GM19099 (cell line): Measurements from ENCODE around the gene SPEF1.

Experiments
- POLR2A ChIP-seq: IDR thresholded peaks from 3 replicates; pipeline ENCODE4 v1.6.1; 2011; ENCODE audit warnings: low read depth; ENCODE audit not compliant: insufficient read length; ENCODE audit errors: extremely low read depth

The SPEF1 gene

DNA sequence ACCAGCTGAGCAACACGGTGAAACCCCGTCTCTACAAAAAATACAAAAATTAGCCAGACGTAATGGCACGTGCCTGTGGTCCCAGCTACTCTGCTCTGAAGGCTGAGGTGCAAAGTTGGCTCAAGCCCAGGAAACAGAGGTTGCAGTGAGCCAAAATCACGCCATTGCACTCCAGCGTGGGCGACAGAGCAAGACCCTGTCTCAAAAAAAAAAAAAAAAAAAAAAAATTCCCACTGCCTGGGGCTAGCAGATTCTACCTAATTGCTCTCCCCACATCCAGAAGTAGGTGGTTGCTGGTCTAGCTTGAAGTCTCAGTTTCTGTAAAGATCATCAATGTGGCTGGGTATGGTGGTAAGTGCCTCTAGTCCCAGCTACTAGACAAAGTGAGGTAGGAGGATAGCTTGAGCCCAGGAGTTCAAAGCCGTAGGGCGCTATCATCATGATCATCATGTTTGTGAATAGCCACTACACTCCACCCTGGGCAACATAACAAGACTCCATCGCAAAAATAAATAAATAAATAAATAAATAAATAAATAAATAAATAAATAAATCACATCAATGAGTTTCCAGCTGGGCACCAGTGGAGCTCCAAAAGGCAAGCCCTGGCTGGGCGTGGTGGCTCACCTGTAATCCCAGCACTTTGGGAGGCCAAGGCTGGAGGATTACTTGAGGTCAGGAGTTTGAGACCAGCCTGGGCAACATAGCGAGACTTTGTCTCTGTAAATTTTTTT lies 32.8 kb upstream of the SPEF1 start:
- no peak for TF ChIP-seq POLR2A

DNA sequence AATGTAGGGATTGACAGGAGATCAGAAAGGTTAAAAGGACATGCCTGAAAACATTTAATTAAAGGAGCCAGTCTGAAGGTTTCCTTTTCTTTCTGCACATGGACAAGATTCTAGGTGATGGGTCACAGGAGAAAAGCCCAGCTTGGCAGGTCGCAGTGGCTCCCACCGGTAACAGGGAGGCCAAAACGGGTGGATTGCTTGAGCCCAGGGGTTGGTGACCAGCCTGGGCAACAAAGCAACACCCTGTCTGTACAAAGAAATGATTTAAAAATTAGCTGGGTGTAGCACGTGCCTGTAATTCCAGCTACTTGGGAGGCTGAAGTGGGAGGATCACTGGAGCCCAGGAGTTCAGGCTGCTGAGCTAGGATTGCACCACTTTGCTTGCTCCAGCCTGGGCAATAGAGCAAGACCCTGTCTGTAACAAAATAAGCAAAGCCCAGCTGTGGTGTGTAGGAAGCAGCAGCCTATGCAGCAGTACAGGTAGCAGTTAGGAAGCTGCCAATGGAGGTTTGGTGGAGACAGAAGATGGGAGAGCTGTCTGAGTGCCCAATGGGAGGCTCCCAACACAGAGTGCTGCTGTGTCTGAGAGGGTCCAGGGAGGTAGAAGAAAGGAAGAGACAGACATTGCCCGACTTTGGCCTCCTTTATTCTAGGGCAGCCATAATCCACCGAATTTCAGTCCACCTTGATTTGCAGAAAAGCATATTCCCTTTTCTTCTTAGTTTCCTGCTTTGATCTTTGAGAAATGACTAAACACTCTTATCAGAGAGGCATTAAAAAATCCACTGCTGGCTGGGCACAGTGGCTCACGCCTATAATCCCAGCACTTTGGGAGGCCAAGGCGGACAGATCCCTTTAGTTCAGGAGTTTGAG lies 32.0 kb upstream of the SPEF1 start:
- no peak for TF ChIP-seq POLR2A

DNA sequence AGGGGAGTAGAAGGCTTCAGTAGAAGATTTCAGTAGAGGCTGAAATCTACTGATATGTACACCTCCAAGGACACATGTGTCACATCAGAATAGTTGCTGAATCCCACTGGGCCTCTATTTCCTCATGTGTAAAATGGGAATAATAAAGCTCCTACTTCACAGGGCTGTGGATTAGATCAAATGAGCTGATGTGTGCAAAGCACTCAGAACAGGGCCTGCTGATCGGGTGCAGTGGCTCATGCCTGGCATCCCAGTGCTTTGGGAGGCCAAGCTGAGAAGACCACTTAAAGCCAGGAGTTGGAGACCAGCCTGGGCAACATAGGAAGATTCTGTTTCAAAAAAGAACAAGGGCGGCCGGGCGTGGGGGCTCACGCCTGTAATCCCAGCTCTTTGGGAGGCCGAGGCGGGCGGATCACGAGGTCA lies 31.0 kb upstream of the SPEF1 start:
- TF ChIP-seq POLR2A = no peak

- no peak for TF ChIP-seq POLR2A
Observed at GRCh38 chr20:3811467-3812258, 30.4 kb upstream of the SPEF1 start.

DNA sequence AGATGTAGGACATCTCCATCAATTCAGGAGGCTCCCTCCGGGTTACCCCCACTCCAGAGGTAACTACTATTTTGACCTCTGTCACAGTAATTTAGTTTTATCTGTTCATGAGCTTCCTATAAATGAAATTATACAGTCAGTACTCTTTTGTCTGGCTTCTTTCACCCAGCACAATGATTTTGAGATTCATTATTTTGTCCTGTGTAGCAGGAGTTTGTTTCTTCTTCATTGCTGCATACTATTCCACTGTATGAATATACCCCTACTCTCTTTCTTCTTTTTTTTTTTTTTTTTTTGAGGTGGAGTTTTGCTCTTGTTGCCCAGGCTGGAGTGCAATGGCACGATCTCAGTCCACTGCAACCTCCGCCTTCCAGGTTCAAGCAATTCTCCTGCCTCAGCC lies 27.3 kb upstream of the SPEF1 start:
- TF ChIP-seq POLR2A = no peak

DNA sequence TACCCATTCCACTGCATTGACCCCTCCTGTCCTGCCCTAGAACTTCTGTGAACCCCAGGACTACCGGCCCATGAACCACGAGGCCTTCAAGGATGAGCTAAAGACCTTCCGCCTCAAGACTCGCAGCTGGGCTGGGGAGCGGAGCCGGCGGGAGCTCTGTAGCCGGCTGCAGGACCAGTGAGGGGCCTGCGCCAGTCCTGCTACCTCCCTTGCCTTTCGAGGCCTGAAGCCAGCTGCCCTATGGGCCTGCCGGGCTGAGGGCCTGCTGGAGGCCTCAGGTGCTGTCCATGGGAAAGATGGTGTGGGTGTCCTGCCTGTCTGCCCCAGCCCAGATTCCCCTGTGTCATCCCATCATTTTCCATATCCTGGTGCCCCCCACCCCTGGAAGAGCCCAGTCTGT lies 23.5 kb upstream of the SPEF1 start:
- TF ChIP-seq POLR2A = no peak

GRCh38 chr20:3804254-3804751 lies 23.1 kb upstream of the SPEF1 start:
- no peak for TF ChIP-seq POLR2A

DNA sequence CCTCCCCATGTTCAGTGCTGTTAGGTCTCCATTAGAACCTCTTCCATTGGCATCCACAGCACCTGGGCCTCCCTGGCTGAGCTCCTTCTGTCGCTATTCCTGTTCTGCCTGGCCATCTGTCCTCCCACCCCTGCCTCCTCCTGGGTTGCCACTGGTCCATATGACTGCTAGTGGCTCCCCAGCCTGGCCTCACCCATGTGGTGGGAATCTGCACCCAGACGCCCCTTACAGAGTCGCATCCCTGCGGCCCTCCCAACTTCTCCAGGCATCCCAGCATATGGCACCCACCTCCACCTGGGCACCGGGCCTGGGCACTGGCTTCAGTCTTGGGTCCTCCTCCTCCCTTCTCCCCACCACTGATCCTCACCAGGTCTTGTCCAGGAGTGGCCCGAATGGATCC lies 22.6 kb upstream of the SPEF1 start:
- TF ChIP-seq POLR2A = no peak

DNA sequence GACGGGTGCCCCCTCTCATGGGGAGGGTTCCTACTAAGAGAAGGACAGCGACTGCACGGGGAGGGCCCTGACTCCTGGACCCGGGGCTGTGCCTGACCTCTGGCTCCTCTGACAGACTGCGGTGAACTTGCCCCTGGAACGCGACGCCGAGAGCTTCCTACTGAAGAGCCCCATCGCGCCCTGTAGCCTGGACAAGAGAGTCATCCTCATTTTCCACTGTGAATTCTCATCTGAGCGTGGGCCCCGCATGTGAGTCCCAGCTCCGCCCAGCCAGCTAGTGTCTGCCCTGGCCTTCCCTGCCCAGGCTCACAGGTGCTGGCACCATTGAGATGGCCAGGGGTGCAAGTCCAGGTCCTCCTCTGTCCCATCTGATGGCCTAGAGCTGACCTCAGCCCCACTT lies 22.0 kb upstream of the SPEF1 start:
- TF ChIP-seq POLR2A = no peak

DNA sequence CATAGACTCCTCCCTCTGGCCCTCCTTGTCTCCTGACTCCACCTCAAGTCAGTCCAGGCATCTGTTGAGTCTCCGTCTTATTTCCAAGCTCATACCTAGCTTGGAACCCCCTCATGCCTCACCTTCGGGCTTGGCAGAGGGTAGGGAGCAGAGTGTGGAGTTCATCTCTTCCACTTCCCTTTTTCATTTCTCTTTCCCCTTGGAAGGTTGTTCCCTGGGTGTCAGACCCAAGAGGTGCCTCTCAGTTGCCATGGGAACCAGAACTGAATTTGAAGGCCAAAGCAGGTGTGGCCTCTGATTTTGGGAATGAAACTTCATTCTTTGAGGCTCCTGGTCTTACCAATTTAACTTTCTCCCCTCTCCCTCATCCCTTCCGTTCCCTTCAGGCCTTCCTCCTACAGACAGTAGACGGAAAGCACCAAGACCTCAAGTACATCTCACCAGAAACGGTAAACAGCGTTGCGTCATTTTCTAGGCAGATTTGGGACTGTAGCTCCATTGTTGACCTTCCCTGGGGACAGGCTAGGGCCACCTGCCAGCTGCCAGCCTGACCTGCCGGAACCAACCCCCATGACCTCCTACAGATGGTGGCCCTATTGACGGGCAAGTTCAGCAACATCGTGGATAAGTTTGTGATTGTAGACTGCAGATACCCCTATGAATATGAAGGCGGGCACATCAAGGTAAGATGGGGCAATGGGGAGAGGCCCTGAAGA lies 21.4 kb upstream of the SPEF1 start:
- no peak for TF ChIP-seq POLR2A

- no peak for TF ChIP-seq POLR2A
Observed at GRCh38 chr20:3801846-3802245, 20.6 kb upstream of the SPEF1 start.

GRCh38 chr20:3801299-3801698 lies 20.1 kb upstream of the SPEF1 start:
- TF ChIP-seq POLR2A = no peak

GRCh38 chr20:3800878-3801260 lies 19.6 kb upstream of the SPEF1 start:
- no peak for TF ChIP-seq POLR2A

DNA sequence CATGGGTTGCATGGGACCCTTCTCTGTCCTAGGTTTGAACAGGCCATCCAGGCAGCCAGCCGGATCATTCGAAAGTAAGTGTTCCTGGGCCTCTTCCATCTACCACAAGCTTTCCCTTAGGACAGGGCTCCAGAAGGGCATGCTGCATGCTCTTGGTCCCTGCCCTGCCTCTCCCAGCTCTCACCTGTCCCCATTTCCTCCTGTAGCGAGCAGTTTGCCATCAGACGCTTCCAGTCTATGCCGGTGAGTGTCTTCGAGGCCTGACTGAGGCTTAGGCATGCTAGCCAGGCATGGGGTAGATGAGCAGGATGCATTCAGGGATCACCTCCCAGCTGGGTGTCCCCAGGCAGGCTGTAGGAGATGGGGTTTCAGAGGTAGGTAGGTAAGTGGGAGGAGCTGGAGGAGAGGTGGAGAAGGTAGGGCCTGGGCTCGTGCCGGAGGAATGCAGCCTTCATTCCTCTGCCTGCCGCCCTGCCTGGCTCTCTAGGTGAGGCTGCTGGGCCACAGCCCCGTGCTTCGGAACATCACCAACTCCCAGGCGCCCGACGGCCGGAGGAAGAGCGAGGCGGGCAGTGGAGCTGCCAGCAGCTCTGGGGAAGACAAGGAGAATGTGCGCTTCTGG lies 19.1 kb upstream of the SPEF1 start:
- no peak for TF ChIP-seq POLR2A

- TF ChIP-seq POLR2A = no peak
Observed at GRCh38 chr20:3798908-3799248, 17.6 kb upstream of the SPEF1 start.

GRCh38 chr20:3798373-3798768 lies 17.1 kb upstream of the SPEF1 start:
- TF ChIP-seq POLR2A = no peak
